Measurements from ENCODE around the gene LOXL3.

DNA sequence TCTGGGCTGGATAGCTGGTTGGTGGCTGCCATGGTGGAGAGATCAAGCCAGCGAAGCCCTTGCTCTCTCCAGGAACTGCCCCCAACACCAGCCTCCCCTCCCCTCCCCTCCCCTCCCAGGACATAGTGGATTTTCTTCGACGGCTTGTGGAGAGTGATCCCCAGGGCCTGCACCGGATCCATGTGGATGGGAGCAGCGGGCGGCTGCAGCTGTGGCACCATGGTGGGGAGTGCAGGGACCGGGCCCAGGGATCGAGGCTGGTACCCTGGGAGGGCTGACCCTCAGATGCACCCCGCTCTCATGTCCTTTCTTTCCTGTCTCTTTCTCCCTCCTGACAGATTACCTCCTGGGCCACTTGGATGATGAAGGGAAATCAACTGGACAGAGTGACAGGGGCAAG is 63.8 kb downstream of the LOXL3 start:
- TF ChIP-seq ZNF324 (tag by site-specific recombination; IDR thresholded peaks at IDR 0.05) (no peak), MYNN (tag by site-specific recombination; IDR thresholded peaks at IDR 0.05; ENCODE audit: borderline replicate concordance) (no peak), ZSCAN30 (tag by site-specific recombination; IDR thresholded peaks at IDR 0.05) (no peak), ZBTB21 (tag by site-specific recombination; IDR thresholded peaks at IDR 0.05) (no peak), ZFP41 (tag by site-specific recombination; IDR thresholded peaks at IDR 0.05; ENCODE audit: borderline replicate concordance) (no peak), ZNF76 (tag by site-specific recombination; IDR thresholded peaks at IDR 0.05; ENCODE audit: borderline replicate concordance, low read depth) (no peak), KLF16 (tag by site-specific recombination; IDR thresholded peaks at IDR 0.05) (no peak), ZNF404 (tag by site-specific recombination; IDR thresholded peaks at IDR 0.05) (no peak), ZNF121 (tag by site-specific recombination; IDR thresholded peaks at IDR 0.05) (no peak), ZNF394 (tag by site-specific recombination; IDR thresholded peaks at IDR 0.05; ENCODE audit: borderline replicate concordance) (no peak), ZNF747 (tag by site-specific recombination; IDR thresholded peaks at IDR 0.05) (no peak)
- TF ChIP-seq, protein P1, sequence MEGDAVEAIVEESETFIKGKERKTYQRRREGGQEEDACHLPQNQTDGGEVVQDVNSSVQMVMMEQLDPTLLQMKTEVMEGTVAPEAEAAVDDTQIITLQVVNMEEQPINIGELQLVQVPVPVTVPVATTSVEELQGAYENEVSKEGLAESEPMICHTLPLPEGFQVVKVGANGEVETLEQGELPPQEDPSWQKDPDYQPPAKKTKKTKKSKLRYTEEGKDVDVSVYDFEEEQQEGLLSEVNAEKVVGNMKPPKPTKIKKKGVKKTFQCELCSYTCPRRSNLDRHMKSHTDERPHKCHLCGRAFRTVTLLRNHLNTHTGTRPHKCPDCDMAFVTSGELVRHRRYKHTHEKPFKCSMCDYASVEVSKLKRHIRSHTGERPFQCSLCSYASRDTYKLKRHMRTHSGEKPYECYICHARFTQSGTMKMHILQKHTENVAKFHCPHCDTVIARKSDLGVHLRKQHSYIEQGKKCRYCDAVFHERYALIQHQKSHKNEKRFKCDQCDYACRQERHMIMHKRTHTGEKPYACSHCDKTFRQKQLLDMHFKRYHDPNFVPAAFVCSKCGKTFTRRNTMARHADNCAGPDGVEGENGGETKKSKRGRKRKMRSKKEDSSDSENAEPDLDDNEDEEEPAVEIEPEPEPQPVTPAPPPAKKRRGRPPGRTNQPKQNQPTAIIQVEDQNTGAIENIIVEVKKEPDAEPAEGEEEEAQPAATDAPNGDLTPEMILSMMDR (tag by site-specific recombination; IDR thresholded peaks at IDR 0.05) = no peak
- TF ChIP-seq, protein P2, sequence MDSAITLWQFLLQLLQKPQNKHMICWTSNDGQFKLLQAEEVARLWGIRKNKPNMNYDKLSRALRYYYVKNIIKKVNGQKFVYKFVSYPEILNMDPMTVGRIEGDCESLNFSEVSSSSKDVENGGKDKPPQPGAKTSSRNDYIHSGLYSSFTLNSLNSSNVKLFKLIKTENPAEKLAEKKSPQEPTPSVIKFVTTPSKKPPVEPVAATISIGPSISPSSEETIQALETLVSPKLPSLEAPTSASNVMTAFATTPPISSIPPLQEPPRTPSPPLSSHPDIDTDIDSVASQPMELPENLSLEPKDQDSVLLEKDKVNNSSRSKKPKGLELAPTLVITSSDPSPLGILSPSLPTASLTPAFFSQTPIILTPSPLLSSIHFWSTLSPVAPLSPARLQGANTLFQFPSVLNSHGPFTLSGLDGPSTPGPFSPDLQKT (IDR thresholded peaks at IDR 0.05; ENCODE audit: borderline replicate concordance, low read depth, low read length) = no peak
